ENCODE measurements around the gene GLTPD2.

GRCh38 chr17:4838309-4838785 is 49.6 kb downstream of the GLTPD2 start:
- TF ChIP-seq CTCF (IDR thresholded peaks at IDR 0.05) (no peak), POLR2A (IDR thresholded peaks at IDR 0.05) (no peak)

Data from right lobe of liver (tissue), 4 donors.